ENCODE measurements around the gene FAM227B.
A peak's percentile ranks its signal among the peaks of the same experiment; 100 is the strongest.
"Not testable (repeated sequence)": the region's sequence is repeated elsewhere in the genome, so short reads cannot be mapped to it uniquely, and the experiment has no call there.

The FAM227B gene

DNA sequence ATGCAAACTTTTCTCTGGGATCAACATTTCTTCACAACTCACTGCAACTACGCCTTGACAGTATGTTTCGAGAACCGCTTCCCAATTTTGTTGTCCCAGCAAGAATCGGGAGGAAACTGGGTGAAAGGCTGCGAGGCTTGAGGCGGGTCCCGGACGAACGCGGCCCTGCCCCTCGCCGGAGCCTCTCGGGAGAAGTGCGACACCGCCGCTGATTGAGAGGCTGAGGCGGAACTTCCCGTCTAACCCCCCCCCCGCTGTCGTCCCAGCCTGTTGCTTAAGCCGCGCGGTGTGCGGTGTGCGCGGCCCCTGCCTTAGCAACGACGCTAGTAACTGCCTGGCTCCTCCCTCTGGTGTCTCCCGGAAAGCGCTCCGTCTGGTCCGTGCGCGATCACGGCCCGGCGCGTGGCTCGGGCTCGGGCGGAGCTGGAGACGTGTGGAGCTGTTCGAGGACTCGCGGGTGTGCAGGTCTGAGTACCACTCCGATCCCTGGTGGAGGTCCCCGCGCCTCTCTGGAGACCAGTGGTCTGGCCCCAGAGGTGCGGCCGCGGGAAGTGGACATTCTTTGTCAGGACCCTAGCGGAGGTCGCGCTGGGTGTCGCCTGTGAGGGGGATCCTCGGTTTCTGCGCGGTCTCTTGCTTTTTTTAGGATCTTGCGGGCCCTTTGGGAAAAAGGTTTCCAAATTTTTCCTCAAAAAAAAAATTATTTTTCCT is at the start of gene FAM227B, which contains the start of gene DTWD1:
TSS of gene FAM227B (minus strand) at position 161 of the 711 bp plus-strand sequence. CDS start 5,647 bp downstream, outside the sequence.
TSS of gene DTWD1 (plus strand) at position 391 of the 711 bp plus-strand sequence. CDS start 4,120 bp downstream, outside the sequence.
- Mint-ChIP-seq H3K4me1 (ENCODE audit: low read depth) (peaks cover 37% of the 10 kb centered on the region), H3K36me3 (ENCODE audit: low read depth) (peaks cover 15% of the 10 kb centered on the region)

DNA sequence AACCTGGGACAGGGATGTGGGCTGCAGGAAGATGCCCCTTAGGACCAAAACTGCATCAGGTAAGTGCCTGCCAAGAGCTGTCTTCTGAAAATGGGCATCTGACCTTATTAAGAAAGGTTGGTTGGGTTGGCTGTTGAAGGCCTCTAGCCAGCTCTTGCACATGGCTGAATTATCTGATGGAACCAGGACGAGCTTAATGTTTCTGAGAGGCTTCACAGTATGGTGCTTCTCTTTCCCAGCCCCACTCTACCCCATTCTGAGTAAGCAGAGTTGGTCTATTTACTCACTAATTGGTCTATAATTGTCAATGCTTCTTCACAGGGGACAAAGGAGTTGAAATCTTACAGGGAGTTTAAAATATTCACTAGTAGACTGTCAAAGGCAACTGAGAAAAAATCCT is 48.7 kb upstream of the FAM227B start:
- peaks cover 10% of the 10 kb centered on the region for H3K27me3 Mint-ChIP-seq (ENCODE audit: low read depth)
- no peaks in the 10 kb centered on the region for H3K9me3 Mint-ChIP-seq
- no peak overlapping the region for H3K4me3 Mint-ChIP-seq
- no peaks in the 10 kb centered on the region for H3K4me1 Mint-ChIP-seq (ENCODE audit: low read depth)
- no peaks in the 10 kb centered on the region for H3K36me3 Mint-ChIP-seq (ENCODE audit: low read depth)
- no peak overlapping the region for H3K27ac Mint-ChIP-seq

More for the DNA sequence above, at the start of gene FAM227B, which contains the start of gene DTWD1:
- peak within 1 kb of the TSS; percentile 92 for H3K27ac Mint-ChIP-seq
- H3K4me3 Mint-ChIP-seq = peak within 1 kb of the TSS; percentile 90
- H3K9me3 Mint-ChIP-seq = peaks cover 16% of the 10 kb centered on the region
- no peaks in the 10 kb centered on the region for H3K27me3 Mint-ChIP-seq (ENCODE audit: low read depth)

DNA sequence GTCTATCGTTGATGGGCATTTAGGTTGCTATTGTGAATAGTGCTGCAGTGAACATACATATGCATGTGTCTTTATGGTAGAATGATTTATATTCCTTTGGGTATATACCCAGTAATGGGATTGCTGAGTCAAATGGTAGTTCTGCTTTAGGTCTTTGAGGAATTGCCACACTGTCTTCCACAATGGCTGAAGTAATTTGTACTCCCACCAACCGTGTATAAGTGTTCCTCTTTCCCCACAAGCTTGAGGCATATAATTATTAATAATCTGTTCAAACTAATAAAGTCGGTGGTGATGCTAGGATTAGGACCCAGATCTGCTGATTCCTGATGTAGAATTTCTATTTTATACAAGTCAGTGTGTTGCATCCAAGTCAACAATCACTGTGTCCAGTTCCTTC is 45.9 kb upstream of the FAM227B start:
- H3K27me3 Mint-ChIP-seq (ENCODE audit: low read depth) = peaks cover 12% of the 10 kb centered on the region
- not testable (repeated sequence) for H3K4me3 Mint-ChIP-seq; H3K4me1 Mint-ChIP-seq (ENCODE audit: low read depth); H3K9me3 Mint-ChIP-seq; H3K27ac Mint-ChIP-seq; H3K36me3 Mint-ChIP-seq (ENCODE audit: low read depth)

DNA sequence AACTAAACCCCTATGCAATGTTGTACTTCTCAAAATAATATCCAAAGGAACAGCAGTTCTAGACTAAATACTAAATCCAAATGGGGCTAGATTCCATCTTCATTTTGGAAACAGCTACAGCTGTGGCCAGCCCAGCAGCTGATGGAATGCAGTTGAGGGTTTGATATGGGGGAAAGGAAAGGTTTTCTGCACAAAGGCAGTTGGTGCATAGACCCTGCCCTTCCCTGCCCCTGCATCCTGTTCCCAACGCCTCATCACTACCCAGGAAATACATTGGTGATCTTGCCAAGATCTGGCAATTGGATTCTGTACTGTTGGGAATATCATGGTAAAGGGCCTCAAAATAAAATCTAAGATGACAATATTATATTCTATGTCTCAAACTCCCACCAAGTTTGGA is 44.1 kb upstream of the FAM227B start:
- H3K9me3 Mint-ChIP-seq = no peaks in the 10 kb centered on the region
- H3K27me3 Mint-ChIP-seq (ENCODE audit: low read depth) = peaks cover 21% of the 10 kb centered on the region
- H3K4me1 Mint-ChIP-seq (ENCODE audit: low read depth) = no peaks in the 10 kb centered on the region
- H3K36me3 Mint-ChIP-seq (ENCODE audit: low read depth) = no peaks in the 10 kb centered on the region
- H3K27ac Mint-ChIP-seq = no peak overlapping the region
- H3K4me3 Mint-ChIP-seq = no peak overlapping the region

GRCh38 chr15:49656734-49657133 is 36.1 kb upstream of the FAM227B start:
- H3K27me3 Mint-ChIP-seq (ENCODE audit: low read depth) = peaks cover 26% of the 10 kb centered on the region
- no peaks in the 10 kb centered on the region for H3K36me3 Mint-ChIP-seq (ENCODE audit: low read depth)
- H3K9me3 Mint-ChIP-seq = peaks cover 35% of the 10 kb centered on the region
- no peaks in the 10 kb centered on the region for H3K4me1 Mint-ChIP-seq (ENCODE audit: low read depth)
- no peak overlapping the region for H3K4me3 Mint-ChIP-seq
- H3K27ac Mint-ChIP-seq = no peak overlapping the region

- peaks cover 3% of the 10 kb centered on the region for H3K27me3 Mint-ChIP-seq (ENCODE audit: low read depth)
- no peaks in the 10 kb centered on the region for H3K4me1 Mint-ChIP-seq (ENCODE audit: low read depth)
- no peak overlapping the region for H3K4me3 Mint-ChIP-seq
- H3K36me3 Mint-ChIP-seq (ENCODE audit: low read depth) = no peaks in the 10 kb centered on the region
- H3K9me3 Mint-ChIP-seq = peaks cover 33% of the 10 kb centered on the region
- H3K27ac Mint-ChIP-seq = no peak overlapping the region
Measured at GRCh38 chr15:49652922-49653321, 32.3 kb upstream of the FAM227B start.

GRCh38 chr15:49650676-49651075 is 30.1 kb upstream of the FAM227B start:
- peaks cover 4% of the 10 kb centered on the region for H3K36me3 Mint-ChIP-seq (ENCODE audit: low read depth)
- no peaks in the 10 kb centered on the region for H3K4me1 Mint-ChIP-seq (ENCODE audit: low read depth)
- no peak overlapping the region for H3K4me3 Mint-ChIP-seq
- H3K27ac Mint-ChIP-seq = no peak overlapping the region
- H3K9me3 Mint-ChIP-seq = peaks cover 32% of the 10 kb centered on the region
- no peaks in the 10 kb centered on the region for H3K27me3 Mint-ChIP-seq (ENCODE audit: low read depth)

DNA sequence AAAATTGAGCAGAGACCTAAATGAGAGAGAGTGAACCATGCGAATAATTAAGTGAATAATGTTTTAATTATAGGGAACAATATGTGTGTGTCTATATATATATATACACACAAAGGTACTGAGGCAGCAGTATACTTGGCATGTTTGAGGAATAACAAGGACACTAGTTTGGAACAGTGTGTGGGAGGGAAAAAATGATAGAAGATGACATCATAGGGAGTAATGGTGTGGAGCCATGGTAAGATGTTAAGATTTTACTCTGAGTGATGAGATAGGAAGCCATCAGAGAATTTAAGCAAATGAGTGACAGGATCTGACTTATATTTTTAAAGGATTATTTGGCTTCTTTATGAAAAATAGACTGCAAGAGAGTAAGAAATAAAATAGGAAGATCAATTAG is 29.4 kb upstream of the FAM227B start:
- H3K9me3 Mint-ChIP-seq = peaks cover 32% of the 10 kb centered on the region
- no peak overlapping the region for H3K4me3 Mint-ChIP-seq
- peaks cover 4% of the 10 kb centered on the region for H3K36me3 Mint-ChIP-seq (ENCODE audit: low read depth)
- no peaks in the 10 kb centered on the region for H3K4me1 Mint-ChIP-seq (ENCODE audit: low read depth)
- H3K27me3 Mint-ChIP-seq (ENCODE audit: low read depth) = no peaks in the 10 kb centered on the region
- no peak overlapping the region for H3K27ac Mint-ChIP-seq

- H3K4me1 Mint-ChIP-seq (ENCODE audit: low read depth) = no peaks in the 10 kb centered on the region
- H3K36me3 Mint-ChIP-seq (ENCODE audit: low read depth) = peaks cover 8% of the 10 kb centered on the region
- no peaks in the 10 kb centered on the region for H3K27me3 Mint-ChIP-seq (ENCODE audit: low read depth)
- no peak overlapping the region for H3K4me3 Mint-ChIP-seq
- peaks cover 5% of the 10 kb centered on the region for H3K9me3 Mint-ChIP-seq
- H3K27ac Mint-ChIP-seq = no peak overlapping the region
Measured at GRCh38 chr15:49646891-49647290, 26.3 kb upstream of the FAM227B start.

- no peaks in the 10 kb centered on the region for H3K27me3 Mint-ChIP-seq (ENCODE audit: low read depth)
- H3K4me1 Mint-ChIP-seq (ENCODE audit: low read depth) = no peaks in the 10 kb centered on the region
- no peaks in the 10 kb centered on the region for H3K9me3 Mint-ChIP-seq
- H3K27ac Mint-ChIP-seq = no peak overlapping the region
- H3K36me3 Mint-ChIP-seq (ENCODE audit: low read depth) = peaks cover 12% of the 10 kb centered on the region
- no peak overlapping the region for H3K4me3 Mint-ChIP-seq
Measured at GRCh38 chr15:49645941-49646340, 25.3 kb upstream of the FAM227B start.

DNA sequence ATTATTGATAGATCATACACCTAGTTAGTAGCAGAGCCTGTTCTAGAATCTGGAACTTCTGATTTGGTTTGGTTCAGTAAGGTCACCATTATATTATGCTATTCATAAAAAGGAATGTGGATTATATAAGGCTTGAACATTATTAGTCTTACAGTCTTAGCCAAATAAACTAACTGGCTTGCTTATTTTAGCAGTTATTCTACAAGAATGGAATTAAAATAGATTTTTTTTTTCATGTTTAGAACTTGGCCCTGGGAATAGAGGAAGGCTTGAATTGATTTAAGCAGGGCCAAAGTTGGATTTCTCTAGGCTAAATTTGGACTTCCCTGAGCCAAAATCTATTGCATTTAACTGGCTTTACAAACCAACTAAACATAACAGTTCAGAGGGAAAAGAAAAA is 24.7 kb upstream of the FAM227B start:
- Mint-ChIP-seq H3K4me1 (ENCODE audit: low read depth) (no peaks in the 10 kb centered on the region), H3K36me3 (ENCODE audit: low read depth) (peaks cover 12% of the 10 kb centered on the region), H3K27me3 (ENCODE audit: low read depth) (no peaks in the 10 kb centered on the region), H3K4me3 (no peak overlapping the region), H3K27ac (no peak overlapping the region), H3K9me3 (no peaks in the 10 kb centered on the region)

DNA sequence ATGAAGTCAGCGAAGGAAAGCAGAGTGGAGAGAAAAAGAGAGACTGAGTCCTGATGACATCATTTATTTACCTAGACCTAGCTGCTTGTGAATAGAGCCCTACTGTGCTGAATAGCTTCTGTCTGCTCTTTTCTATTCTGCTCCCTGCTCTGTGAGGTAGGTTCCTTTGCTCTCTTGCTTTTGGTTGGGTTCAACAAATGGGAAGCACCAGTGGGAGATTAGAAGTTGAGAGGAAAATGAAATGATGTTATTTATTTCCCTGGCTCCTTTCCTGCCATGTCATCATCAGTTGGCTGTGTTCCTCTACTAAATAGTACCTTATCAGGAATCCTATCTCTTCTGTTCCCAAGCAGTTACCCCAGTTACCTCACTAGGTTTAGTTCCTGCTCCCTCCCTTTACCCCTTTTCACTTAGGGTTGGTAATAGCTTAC is 23.8 kb upstream of the FAM227B start:
- H3K27ac Mint-ChIP-seq = no peak overlapping the region
- no peaks in the 10 kb centered on the region for H3K27me3 Mint-ChIP-seq (ENCODE audit: low read depth)
- no peak overlapping the region for H3K4me3 Mint-ChIP-seq
- peaks cover 12% of the 10 kb centered on the region for H3K36me3 Mint-ChIP-seq (ENCODE audit: low read depth)
- H3K4me1 Mint-ChIP-seq (ENCODE audit: low read depth) = no peaks in the 10 kb centered on the region
- no peaks in the 10 kb centered on the region for H3K9me3 Mint-ChIP-seq

- Mint-ChIP-seq H3K4me3 (no peak overlapping the region), H3K4me1 (ENCODE audit: low read depth) (no peaks in the 10 kb centered on the region), H3K27ac (no peak overlapping the region), H3K9me3 (no peaks in the 10 kb centered on the region), H3K27me3 (ENCODE audit: low read depth) (no peaks in the 10 kb centered on the region), H3K36me3 (ENCODE audit: low read depth) (peaks cover 15% of the 10 kb centered on the region)
Measured at GRCh38 chr15:49637857-49638256, 17.2 kb upstream of the FAM227B start.

DNA sequence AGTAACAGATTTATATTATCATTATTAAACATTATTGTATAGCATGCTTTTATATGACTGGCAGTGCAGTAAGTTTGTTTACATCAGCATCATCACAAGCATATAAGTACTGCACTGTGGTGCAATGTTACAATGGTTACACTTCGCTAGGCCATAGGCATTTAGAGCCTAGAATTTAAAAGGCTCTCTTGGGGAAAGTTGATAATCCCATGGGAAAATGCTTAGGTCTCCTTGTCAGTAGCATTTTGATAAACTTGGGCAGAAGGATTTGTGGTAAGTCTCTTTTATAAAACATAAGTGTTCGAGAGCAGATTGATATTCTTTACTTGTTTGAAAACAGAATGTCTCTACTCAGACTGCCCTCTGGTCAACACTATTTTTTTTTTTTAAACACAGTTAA is 7.8 kb upstream of the FAM227B start:
- Mint-ChIP-seq H3K9me3 (peaks cover 7% of the 10 kb centered on the region), H3K27me3 (ENCODE audit: low read depth) (no peaks in the 10 kb centered on the region), H3K36me3 (ENCODE audit: low read depth) (peaks cover 34% of the 10 kb centered on the region), H3K27ac (no peak overlapping the region), H3K4me1 (ENCODE audit: low read depth) (peaks cover 12% of the 10 kb centered on the region), H3K4me3 (no peak overlapping the region)

- H3K4me1 Mint-ChIP-seq (ENCODE audit: low read depth) = peaks cover 20% of the 10 kb centered on the region
- no peak overlapping the region for H3K27ac Mint-ChIP-seq
- peaks cover 7% of the 10 kb centered on the region for H3K9me3 Mint-ChIP-seq
- H3K36me3 Mint-ChIP-seq (ENCODE audit: low read depth) = peaks cover 33% of the 10 kb centered on the region
- no peak overlapping the region for H3K4me3 Mint-ChIP-seq
- H3K27me3 Mint-ChIP-seq (ENCODE audit: low read depth) = no peaks in the 10 kb centered on the region
Measured at GRCh38 chr15:49627407-49627877, 6.8 kb upstream of the FAM227B start.

All from T-helper 1 cell treated with Interleukin-12 subunit alpha and Interleukin-12 subunit beta and Interleukin-4 antibody, amounts not matched to agents 30 μg/mL and 1 μg/mL, for 36 hours (primary cell).